ENCODE results near the gene PLA2G4D.

The PLA2G4D gene

DNA sequence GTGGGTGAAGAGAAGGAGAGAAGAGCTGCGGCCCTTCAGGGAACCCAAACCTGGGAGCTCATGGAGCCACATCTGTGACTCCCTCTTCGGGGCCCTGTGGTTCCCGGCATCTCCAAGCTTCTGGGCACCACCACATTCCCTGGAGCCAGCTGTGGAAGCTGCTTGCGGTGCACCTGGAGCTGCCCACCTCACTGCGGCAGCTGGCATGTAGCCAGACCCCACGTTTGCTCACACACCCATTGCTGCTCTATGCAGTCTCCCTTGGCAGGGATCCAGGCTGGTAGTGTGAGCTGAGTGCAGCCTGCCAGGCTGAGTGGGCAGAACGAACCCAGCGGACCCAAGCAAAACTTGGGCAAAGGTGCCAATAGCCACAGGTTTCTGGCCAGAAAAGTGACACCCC, 56.7 kb downstream of the PLA2G4D start:
- no peak for TF ChIP-seq CTCF (IDR thresholded peaks at IDR 0.05)

GRCh38 chr15:42036966-42037365, 57.4 kb downstream of the PLA2G4D start:
- no peak for TF ChIP-seq CTCF (IDR thresholded peaks at IDR 0.05)

GRCh38 chr15:42036112-42036905, 58.1 kb downstream of the PLA2G4D start:
- no peak for TF ChIP-seq CTCF (IDR thresholded peaks at IDR 0.05)

- no peak for TF ChIP-seq CTCF (IDR thresholded peaks at IDR 0.05)
These were observed 59.0 kb downstream of the PLA2G4D start for GRCh38 chr15:42035435-42035761.

DNA sequence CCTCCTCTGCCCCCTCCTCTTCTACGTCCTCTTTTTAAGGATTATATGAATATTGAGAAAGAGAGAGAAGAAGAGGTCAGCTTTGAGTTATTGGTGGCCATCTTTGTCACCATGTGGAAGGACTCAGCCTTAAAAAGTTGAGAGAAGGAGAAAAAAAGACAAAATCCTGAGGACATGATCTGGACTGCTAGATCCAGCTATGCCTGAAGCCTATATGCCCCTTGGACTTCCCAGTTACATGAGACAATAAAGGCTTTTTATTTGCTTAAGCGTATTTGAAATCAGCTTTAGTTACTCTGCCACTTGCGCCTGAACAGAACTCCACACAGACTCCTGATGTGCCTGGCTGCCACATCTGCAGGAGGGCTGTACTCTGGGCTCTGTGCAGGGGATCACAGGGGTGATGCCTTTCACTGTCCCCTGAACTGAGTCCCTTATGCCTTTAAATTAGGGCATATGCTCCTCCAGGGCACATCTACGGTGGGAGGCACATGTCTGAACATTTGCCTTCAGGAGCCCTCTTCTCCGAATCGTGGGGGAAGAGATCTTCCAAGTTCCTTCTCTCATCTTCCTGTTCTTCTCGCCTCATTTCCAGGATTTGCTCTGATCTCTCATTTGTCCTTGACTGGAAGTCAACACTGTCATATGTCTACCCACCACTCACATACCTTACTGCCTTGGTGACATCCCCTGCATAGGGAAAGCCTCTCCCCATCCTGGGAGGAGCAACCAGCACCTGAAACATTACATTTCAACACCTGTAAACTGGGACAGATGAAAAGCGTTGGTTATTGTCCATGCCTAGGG, 59.5 kb downstream of the PLA2G4D start:
- no peak for TF ChIP-seq CTCF (IDR thresholded peaks at IDR 0.05)

DNA sequence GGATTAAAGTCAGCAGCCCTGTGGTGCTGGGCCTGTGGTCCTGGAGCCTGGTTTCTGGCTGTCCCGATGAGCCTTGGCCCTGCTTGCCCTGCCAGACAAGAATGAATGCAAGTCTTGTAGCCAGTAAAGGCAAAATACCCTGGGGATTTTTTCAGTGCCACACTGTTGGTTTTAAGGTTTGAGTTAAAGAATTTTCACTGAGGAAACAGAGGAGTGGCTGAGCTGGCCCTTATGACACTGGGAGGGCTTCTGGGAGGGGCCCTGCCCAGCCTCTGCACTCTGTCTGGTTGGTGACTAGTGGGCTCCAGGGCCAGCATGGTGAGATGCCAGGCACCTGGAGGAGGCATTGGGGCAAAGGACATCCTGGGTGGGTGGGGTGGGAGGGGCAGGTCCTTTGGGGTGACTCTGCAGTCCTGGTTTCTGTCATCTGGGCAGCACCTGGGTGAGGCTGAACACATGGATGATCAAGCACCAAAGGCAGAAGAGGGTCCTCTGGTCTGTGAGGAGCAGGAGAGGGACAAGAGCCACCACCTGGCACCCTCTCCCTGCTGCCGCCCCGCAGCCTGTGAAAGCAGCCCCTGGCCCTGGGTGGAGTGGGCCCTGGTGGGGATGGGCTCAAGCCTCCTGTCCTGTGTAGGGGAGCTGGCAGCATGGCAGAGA, 61.0 kb downstream of the PLA2G4D start:
- no peak for TF ChIP-seq CTCF (IDR thresholded peaks at IDR 0.05)

- TF ChIP-seq CTCF (IDR thresholded peaks at IDR 0.05): no peak
These were observed 61.8 kb downstream of the PLA2G4D start for GRCh38 chr15:42032376-42033213.

Data from LNCAP (cell line).